ENCODE results near the gene SRP9. TPM values are rescaled to one million over a fixed set of nuclear protein-coding genes. Genes with fewer than 3 reads are reported as not detected.
A peak's percentile ranks its signal among the peaks of the same experiment; 100 is the strongest.
"Not testable (repeated sequence)": the region's sequence is repeated elsewhere in the genome, so short reads cannot be mapped to it uniquely, and the experiment has no call there.

The SRP9 gene
- total and polyA plus RNA-seq, 3 donors from 2014 or later: 134 to 249 (median 159) TPM

DNA sequence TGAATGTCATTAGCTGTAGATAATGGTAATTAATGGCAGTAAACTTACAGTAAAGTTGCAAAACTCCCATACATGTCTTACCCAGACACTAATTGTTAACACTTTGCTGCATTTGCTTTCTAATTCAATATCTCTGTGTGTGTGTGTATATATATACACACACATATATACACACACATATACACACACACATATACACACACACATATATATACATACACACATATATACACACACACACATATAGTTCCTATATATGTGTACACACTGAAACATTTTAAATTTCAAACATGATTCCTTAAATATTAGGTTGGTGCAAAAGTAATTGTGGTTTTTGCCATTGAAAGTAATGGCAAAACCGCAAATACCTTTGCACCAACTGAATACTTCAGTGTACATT is 28.6 kb downstream of the SRP9 start:
- intact Hi-C loops (cut with DNase I; ENCODE audit: low total_unique reads): no loop called here
- 95 to 96% methylated on average over 1 of the region's 1 CpG for whole genome bisulfite sequencing, 2 donors
- peaks cover under 1% of the 10 kb centered on the region for H3K4me1 ChIP-seq
- H3K27ac ChIP-seq: no peak overlapping the region
- no peak for TF ChIP-seq POLR2A (IDR thresholded peaks at IDR 0.05)
- TF ChIP-seq, protein P1, sequence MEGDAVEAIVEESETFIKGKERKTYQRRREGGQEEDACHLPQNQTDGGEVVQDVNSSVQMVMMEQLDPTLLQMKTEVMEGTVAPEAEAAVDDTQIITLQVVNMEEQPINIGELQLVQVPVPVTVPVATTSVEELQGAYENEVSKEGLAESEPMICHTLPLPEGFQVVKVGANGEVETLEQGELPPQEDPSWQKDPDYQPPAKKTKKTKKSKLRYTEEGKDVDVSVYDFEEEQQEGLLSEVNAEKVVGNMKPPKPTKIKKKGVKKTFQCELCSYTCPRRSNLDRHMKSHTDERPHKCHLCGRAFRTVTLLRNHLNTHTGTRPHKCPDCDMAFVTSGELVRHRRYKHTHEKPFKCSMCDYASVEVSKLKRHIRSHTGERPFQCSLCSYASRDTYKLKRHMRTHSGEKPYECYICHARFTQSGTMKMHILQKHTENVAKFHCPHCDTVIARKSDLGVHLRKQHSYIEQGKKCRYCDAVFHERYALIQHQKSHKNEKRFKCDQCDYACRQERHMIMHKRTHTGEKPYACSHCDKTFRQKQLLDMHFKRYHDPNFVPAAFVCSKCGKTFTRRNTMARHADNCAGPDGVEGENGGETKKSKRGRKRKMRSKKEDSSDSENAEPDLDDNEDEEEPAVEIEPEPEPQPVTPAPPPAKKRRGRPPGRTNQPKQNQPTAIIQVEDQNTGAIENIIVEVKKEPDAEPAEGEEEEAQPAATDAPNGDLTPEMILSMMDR (IDR thresholded peaks at IDR 0.05): no peak
- no peak overlapping the region for H3K4me3 ChIP-seq
- H3K36me3 ChIP-seq (ENCODE audit: low read depth, missing control alignments): no peaks in the 10 kb centered on the region
- no peak for DNase-seq
- H3K9me3 ChIP-seq: no peaks in the 10 kb centered on the region
- no peaks in the 10 kb centered on the region for H3K27me3 ChIP-seq

DNA sequence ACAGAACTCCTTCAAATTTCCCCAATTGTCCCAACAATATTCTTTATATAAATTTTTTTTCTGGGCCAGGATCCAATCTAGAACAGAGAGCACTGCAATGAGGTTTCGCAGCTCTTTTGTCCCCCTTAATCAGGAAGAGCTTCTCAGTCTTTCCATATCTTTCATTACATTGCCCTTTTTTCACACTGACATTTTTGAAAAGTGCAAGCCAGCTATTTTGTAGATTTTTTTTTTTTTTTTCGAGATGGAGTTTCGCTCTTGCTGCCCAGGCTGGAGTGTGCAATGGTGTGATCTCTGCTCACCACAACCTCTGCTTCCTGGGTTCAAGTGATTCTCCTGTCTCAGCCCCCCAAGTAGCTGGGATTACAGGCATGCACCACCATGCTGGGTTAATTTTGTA is 29.1 kb downstream of the SRP9 start:
- intact Hi-C loops (cut with DNase I; ENCODE audit: low total_unique reads); H3K4me1 ChIP-seq; DNase-seq; H3K27me3 ChIP-seq; H3K9me3 ChIP-seq; H3K27ac ChIP-seq; H3K36me3 ChIP-seq (ENCODE audit: low read depth, missing control alignments); H3K4me3 ChIP-seq: not testable (repeated sequence)
- 92 to 94% methylated on average over 3 of the region's 3 CpGs for WGBS, 2 donors

DNA sequence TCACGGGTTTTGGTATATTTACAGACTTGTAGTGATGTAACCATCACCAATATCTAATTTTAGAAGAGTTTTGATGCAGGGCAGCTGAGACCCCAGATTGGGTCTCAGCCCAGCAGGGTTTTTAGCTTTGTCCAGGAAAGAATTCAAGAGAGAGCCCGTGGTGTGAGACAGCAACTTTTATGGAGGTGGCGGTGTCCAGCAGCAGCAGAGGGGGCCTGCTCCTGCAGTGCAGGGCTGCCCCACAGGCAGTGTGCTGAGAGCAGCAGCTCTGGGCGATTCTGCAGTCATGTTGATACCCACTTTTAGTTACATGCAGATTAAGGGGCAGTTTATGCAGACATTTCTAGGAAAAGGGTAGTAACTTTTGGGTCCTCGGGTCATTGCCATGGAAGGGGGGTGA is 30.5 kb downstream of the SRP9 start:
- no peaks in the 10 kb centered on the region for H3K9me3 ChIP-seq
- peaks cover 19% of the 10 kb centered on the region for H3K4me1 ChIP-seq
- no peak for DNase-seq
- H3K27ac ChIP-seq: no peak overlapping the region
- H3K4me3 ChIP-seq: no peak overlapping the region
- intact Hi-C loops (cut with DNase I; ENCODE audit: low total_unique reads): no loop called here
- 86 to 94% methylated on average over 5 of the region's 5 CpGs for WGBS, 2 donors
- TF ChIP-seq, protein P1 (IDR thresholded peaks at IDR 0.05): no peak
- no peak for TF ChIP-seq POLR2A (IDR thresholded peaks at IDR 0.05)
- H3K27me3 ChIP-seq: no peaks in the 10 kb centered on the region
- H3K36me3 ChIP-seq (ENCODE audit: low read depth, missing control alignments): no peaks in the 10 kb centered on the region

DNA sequence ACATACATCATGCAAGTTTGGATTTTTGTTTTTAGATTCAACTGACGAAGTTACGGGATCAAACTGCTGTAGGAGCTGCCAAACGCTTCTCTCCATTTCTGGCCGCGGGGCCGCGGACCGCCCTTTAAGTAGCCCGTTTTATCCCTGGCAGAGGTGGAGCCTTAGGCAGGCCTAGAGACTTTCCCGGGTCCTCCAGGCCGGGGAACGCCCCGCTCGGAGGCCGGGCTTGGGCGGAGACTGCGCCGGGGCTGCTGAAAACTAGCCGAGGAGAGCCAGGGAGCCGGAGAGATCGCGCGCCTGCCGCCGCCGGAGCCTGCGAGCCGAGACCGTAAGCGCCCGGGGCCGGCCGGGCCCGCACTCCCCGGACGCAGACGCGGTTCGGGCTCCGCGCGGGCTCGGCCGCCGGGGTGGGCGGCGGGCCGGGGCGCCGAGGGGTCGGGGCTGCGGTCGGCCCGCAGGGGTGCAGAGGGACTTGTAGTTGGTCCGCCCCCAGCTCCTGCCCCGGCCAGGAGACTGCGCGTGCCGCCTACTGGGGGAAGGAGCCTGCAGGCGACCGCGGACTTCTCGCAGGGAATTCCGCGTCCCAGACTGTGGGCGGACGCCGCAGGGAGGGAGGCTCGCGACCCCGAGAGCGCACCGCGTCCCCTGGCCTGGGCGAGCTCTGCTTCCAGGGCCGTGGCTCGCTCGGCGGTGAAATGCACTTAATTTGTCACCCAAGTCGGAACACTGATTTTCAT is 32.4 kb downstream of the SRP9 start, which contains the start of gene EPHX1:
EPHX1 (plus strand) TSS at position 283 of the 737 bp plus-strand sequence. CDS start 18,606 bp downstream, outside the sequence.
- H3K36me3 ChIP-seq (ENCODE audit: low read depth, missing control alignments): no peaks in the 10 kb centered on the region
- TF ChIP-seq POLR2A (IDR thresholded peaks at IDR 0.05): no peak
- TF ChIP-seq, protein P1 (IDR thresholded peaks at IDR 0.05): peak in 1 of 3 experiments; percentile 9
- peak within 1 kb of the TSS; percentile 70 to 87 for H3K27ac ChIP-seq
- peak; percentile 93 for DNase-seq
- no peaks in the 10 kb centered on the region for H3K9me3 ChIP-seq
- H3K4me1 ChIP-seq: peaks cover 38% of the 10 kb centered on the region
- no peaks in the 10 kb centered on the region for H3K27me3 ChIP-seq
- intact Hi-C loops (cut with DNase I; ENCODE audit: low total_unique reads): no loop called here
- peak within 1 kb of the TSS; percentile 73 to 77 for H3K4me3 ChIP-seq
- 0% methylated on average over 8 to 77 of the region's 80 CpGs for WGBS, 2 donors

DNA sequence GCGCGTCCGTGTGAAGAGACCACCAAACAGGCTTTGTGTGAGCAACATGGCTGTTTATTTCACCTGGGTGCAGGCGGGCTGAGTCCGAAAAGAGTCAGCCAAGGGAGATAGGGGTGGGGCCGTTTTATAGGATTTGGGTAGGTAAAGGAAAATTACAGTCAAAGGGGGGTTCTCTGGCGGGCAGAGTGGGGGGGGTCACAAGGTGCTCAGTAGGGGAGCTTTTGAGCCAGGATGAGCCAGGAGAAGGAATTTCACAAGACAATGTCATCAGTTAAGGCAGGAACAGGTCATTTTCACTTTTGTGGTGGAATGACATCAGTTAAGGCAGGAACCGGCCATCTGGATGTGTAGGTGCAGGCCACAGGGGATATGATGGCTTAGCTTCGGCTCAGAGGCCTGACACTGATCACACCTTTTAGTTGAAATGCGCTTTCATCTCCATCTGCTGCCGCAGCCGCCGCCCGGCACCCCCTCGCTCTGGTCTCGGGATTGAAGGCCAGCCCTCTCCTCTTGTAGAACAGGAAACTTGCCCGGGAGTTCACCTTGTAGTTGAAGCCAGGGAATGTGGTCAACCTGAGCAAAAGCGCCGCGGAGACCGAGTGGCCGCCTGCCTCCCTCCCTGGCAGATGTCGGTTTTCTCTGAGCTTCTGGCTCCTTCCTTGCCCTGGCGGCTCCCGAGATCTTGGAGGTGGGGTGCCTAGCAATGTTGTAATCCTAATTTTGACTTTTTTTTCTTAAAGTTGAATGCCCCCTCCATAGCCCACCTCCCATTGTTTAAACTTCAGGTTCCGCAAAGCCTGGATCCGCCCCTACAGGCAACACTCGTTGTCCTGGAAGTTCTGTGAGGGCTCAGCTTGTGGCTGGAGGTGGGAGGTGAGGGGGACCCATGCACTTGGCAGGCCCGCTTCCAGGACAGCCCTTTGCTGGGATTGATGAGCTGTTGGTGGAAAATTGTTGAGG is 33.2 kb downstream of the SRP9 start:
- intact Hi-C loops (cut with DNase I; ENCODE audit: low total_unique reads): not testable (repeated sequence)
- peak; percentile 55 for DNase-seq

More for the DNA sequence above, 33.2 kb downstream of the SRP9 start:
- Histone ChIP-seq H3K27ac (peak overlapping the region; percentile 70 to 87), H3K4me1 (peaks cover 44% of the 10 kb centered on the region), H3K4me3 (peak overlapping the region; percentile 73 to 77)
- not testable (repeated sequence) for H3K36me3 ChIP-seq (ENCODE audit: low read depth, missing control alignments); H3K9me3 ChIP-seq; H3K27me3 ChIP-seq
- WGBS, 2 donors: 2 to 6% methylated on average over 26 to 29 of the region's 29 CpGs
